Suprapubic skin (tissue), 4 donors: ENCODE measurements around the gene ACBD5.

Source experiments
- POLR2A ChIP-seq, 2 donors: fragments of 450-650 bp; IDR thresholded peaks; one replicate each; pipeline ENCODE4 v1.6.1; 2017; ENCODE audit warnings: antibody characterized with exemption in 2 of 2, mild to moderate bottlenecking in 2 of 2, moderate library complexity in 2 of 2
- POLR2AphosphoS5 ChIP-seq, 3 donors: sonication (generic); formaldehyde crosslinking; IDR thresholded peaks; one replicate each; pipeline ENCODE4 v1.6.1; 2017; ENCODE audit warnings: antibody characterized with exemption in 3 of 3
- TF ChIP-seq, protein P1 (sequence below), 2 donors: fragments of 200-600 bp in 1 of 2; fragments of 450-650 bp in 1 of 2; sonication (generic) in 1 of 2; IDR thresholded peaks; one replicate each; pipeline ENCODE4 v1.5.1; 2016 to 2019; ENCODE audit warnings: antibody characterized with exemption in 2 of 2, mild to moderate bottlenecking in 1 of 2, moderate library complexity in 1 of 2

DNA sequence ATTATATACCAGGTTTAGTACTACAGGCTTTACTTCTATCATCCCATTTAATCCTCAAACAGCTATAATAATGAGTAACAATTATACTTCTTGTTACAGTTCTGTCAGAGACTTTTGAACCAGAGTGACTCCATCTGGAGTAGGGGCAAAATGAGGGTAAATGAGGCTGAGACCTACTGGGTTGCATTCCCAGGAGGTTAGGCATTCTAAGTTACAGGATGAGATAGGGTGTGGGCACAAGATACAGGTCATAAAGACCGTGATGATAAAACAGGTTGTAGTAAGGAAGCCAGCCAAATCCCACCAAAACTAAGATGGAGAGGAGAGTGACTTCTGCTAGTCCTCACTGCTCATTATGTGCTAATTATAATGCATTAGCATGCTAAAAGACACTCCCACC, 90.3 kb downstream of the ACBD5 start:
- TF ChIP-seq, protein P1, sequence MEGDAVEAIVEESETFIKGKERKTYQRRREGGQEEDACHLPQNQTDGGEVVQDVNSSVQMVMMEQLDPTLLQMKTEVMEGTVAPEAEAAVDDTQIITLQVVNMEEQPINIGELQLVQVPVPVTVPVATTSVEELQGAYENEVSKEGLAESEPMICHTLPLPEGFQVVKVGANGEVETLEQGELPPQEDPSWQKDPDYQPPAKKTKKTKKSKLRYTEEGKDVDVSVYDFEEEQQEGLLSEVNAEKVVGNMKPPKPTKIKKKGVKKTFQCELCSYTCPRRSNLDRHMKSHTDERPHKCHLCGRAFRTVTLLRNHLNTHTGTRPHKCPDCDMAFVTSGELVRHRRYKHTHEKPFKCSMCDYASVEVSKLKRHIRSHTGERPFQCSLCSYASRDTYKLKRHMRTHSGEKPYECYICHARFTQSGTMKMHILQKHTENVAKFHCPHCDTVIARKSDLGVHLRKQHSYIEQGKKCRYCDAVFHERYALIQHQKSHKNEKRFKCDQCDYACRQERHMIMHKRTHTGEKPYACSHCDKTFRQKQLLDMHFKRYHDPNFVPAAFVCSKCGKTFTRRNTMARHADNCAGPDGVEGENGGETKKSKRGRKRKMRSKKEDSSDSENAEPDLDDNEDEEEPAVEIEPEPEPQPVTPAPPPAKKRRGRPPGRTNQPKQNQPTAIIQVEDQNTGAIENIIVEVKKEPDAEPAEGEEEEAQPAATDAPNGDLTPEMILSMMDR (IDR thresholded peaks at IDR 0.05), result no peak
- TF ChIP-seq POLR2A (IDR thresholded peaks at IDR 0.05) (no peak), POLR2AphosphoS5 (IDR thresholded peaks at IDR 0.05) (no peak)
